HepG2 (cell line): ENCODE measurements around the gene MAGEC1. TPM values are rescaled to one million over a fixed set of nuclear protein-coding genes. Genes with fewer than 3 reads are reported as not detected.

ENCODE experiments used
- ATAC-seq: fragments of 200-7000 bp; cut with Tn5 transposase; 3 replicates; pipeline ENCODE4 v1.9.1; 2020; ENCODE audit warnings: mild to moderate bottlenecking, moderate library complexity
- BruUV-seq: library from RNA; stranded (reverse); fragments of 400-500 nt; replicated peaks from 2 replicates; lab custom pipeline; 2021; lab: Mats Ljungman, UMichigan
- CTCF ChIA-PET: fragments of 300-600 bp; formaldehyde crosslinking; extraction: SDS; loops from one replicate; lab custom pipeline; 2021; ENCODE audit warnings: low total read pairs, inconsistent platforms, low intra/inter-chr PET ratio; lab: Yijun Ruan, JAX
- POLR2A ChIA-PET: fragments of 350-600 bp; sonication (Branson Sonifier 250); formaldehyde crosslinking; loops from one replicate; lab custom pipeline; 2020; ENCODE audit warnings: antibody characterized with exemption, inconsistent platforms; lab: Yijun Ruan, JAX
- DNase-seq: peaks from one replicate; pipeline ENCODE4 v3.0.0-alpha.2; 2015; ENCODE audit warnings: low spot score
- FAIRE-seq: peaks from 3 replicates; lab custom pipeline; 2011; peaks lifted over from hg19 to GRCh38; lab: Jason Lieb, UNC
- H2AFZ ChIP-seq: one replicate; pipeline ENCODE4 v1.6.1; 2011; ENCODE audit warnings: low read length, inconsistent platforms
- H3K27ac ChIP-seq: fragments of 300-600 bp; 3 replicates; pipeline ENCODE4 v1.8.0; 2011; ENCODE audit warnings: mixed run types, mild to moderate bottlenecking, mixed read lengths, low read length, inconsistent platforms; ENCODE audit not compliant: insufficient read depth; ENCODE audit errors: extremely low read length
- H3K27me3 ChIP-seq, 2 experiments: fragments of 200-600 bp in 1 of 2; 2 replicates in 1 of 2; 3 replicates in 1 of 2; pipeline versions ENCODE4 v1.6.0 to v1.8.0; 2011; ENCODE audit warnings: low read length in 2 of 2, mild to moderate bottlenecking in 2 of 2, moderate library complexity in 2 of 2, inconsistent platforms in 1 of 2; ENCODE audit not compliant: insufficient read depth in 2 of 2, control insufficient read depth in 1 of 2
- H3K36me3 ChIP-seq, 2 experiments: fragments of 200-600 bp in 1 of 2; replicated peaks in 1 of 2; 2 replicates in 1 of 2; 3 replicates in 1 of 2; pipeline versions ENCODE4 v1.5.1 to v1.8.0; 2011; ENCODE audit warnings: low read length in 2 of 2, inconsistent platforms in 1 of 2; ENCODE audit not compliant: insufficient read depth in 2 of 2, control insufficient read depth in 1 of 2
- H3K4me1 ChIP-seq: 2 replicates; pipeline ENCODE4 v1.5.1; 2012; ENCODE audit warnings: low read length, inconsistent platforms; ENCODE audit not compliant: insufficient read depth
- H3K4me2 ChIP-seq: 2 replicates; pipeline ENCODE4 v1.6.0; 2011; ENCODE audit warnings: low read depth, low read length, inconsistent platforms
- H3K4me3 ChIP-seq, 3 experiments: fragments of 200-600 bp in 1 of 3; sonication (generic), shearing (Covaris generic) in 1 of 3; replicated peaks in 1 of 3; 2 replicates each; pipeline ENCODE4 v1.5.1; 2011 to 2016; ENCODE audit warnings: low read length in 3 of 3, inconsistent platforms in 2 of 3, low read depth in 2 of 3, mild to moderate bottlenecking in 2 of 3, control low read depth in 1 of 3, mixed read lengths in 1 of 3; ENCODE audit not compliant: insufficient read depth in 1 of 3
- H3K79me2 ChIP-seq: one replicate; pipeline ENCODE4 v1.6.1; 2011; ENCODE audit warnings: low read length, inconsistent platforms; ENCODE audit not compliant: insufficient read depth
- H3K9ac ChIP-seq: 2 replicates; pipeline ENCODE4 v1.6.0; 2011; ENCODE audit warnings: mild to moderate bottlenecking, low read depth, low read length, inconsistent platforms; ENCODE audit not compliant: insufficient read depth
- H3K9me3 ChIP-seq: 2 replicates; pipeline ENCODE4 v1.5.1; 2012; ENCODE audit warnings: mild to moderate bottlenecking, low read length
- H4K20me1 ChIP-seq: 2 replicates; pipeline ENCODE4 v1.6.0; 2011; ENCODE audit warnings: inconsistent platforms, mild to moderate bottlenecking, low read length, moderate library complexity; ENCODE audit not compliant: insufficient read depth
- ATRX ChIP-seq: sonication (generic); formaldehyde crosslinking; IDR thresholded peaks from 2 replicates; pipeline ENCODE4 v1.4.0; 2020; ENCODE audit warnings: missing genetic modification reagents, borderline replicate concordance
- CREB3 ChIP-seq: sonication (generic); formaldehyde crosslinking; IDR thresholded peaks from 2 replicates; pipeline ENCODE4 v1.5.0; 2020; ENCODE audit warnings: missing genetic modification reagents
- GPN1 ChIP-seq: sonication (generic); formaldehyde crosslinking; IDR thresholded peaks from 2 replicates; pipeline ENCODE4 v1.5.1; 2020; ENCODE audit warnings: missing genetic modification reagents, borderline replicate concordance
- HMGA1 ChIP-seq: sonication (generic); formaldehyde crosslinking; conservative IDR thresholded peaks from 2 replicates; pipeline ENCODE4 v1.4.0; 2020; ENCODE audit warnings: missing genetic modification reagents
- LCORL ChIP-seq, 2 experiments: fragments of 450-650 bp in 1 of 2; sonication (generic) in 1 of 2; formaldehyde crosslinking in 1 of 2; IDR thresholded peaks; 2 replicates each; pipeline versions ENCODE4 v1.5.0 to v1.6.1; 2017 to 2020; ENCODE audit warnings: antibody characterized with exemption in 1 of 2, missing genetic modification reagents in 1 of 2
- NR2F6 ChIP-seq, 2 experiments: IDR thresholded peaks; 2 replicates each; pipeline ENCODE4 v1.6.1; 2016; ENCODE audit warnings: antibody characterized with exemption in 1 of 2, mild to moderate bottlenecking in 1 of 2
- TMF1 ChIP-seq: sonication (generic); formaldehyde crosslinking; IDR thresholded peaks from 2 replicates; pipeline ENCODE4 v1.8.1; 2022; ENCODE audit warnings: low read depth, missing genetic modification reagents
- ZBTB43 ChIP-seq: sonication (generic); formaldehyde crosslinking; conservative IDR thresholded peaks from 2 replicates; pipeline ENCODE4 v1.4.0; 2020; ENCODE audit warnings: missing genetic modification reagents
- ZNF18 ChIP-seq: sonication (generic); formaldehyde crosslinking; IDR thresholded peaks from 2 replicates; pipeline ENCODE4 v1.8.0; 2022; ENCODE audit warnings: mild to moderate bottlenecking, missing genetic modification reagents; ENCODE audit not compliant: insufficient replicate concordance
- WGBS: methylation state at CpG from one replicate; pipeline ENCODE4 v1.1.6; 2017; ENCODE audit warnings: low lambda C conversion rate; 5-methylcytosine and 5-hydroxymethylcytosine counted together
- in situ Hi-C: cut with HindIII; loops from 2 replicates; pipeline ENCODE4 v1.10.0; 2017; ENCODE audit warnings: low pct_unique_long_range_greater_than_20kb; ENCODE audit not compliant: extremely low pct_ligation_motif_present
- intact Hi-C: fragments of 100-400 bp; cut with micrococcal nuclease; formaldehyde crosslinking; loops from one replicate; pipeline ENCODE4 v1.10.0; 2022; ENCODE audit not compliant: unreplicated experiment
- polyA plus RNA-seq, 8 experiments: library from polyadenylated mRNA; depleted of rRNA in 3 of 8; stranded (reverse) in 7 of 8; unstranded in 1 of 8; fragments of >200 nt; fragmentation: Illumina TruSeq in 4 of 8; extraction: Trizol in 4 of 8; gene quantifications; 2 replicates each; pipeline versions ENCODE4 v1.2.1 to v1.2.3, GENCODE V29; 2011 to 2016; ENCODE audit warnings: low read depth in 4 of 8, missing spikeins in 1 of 8, mixed read lengths in 1 of 8; ENCODE audit not compliant: insufficient read depth in 1 of 8
- total RNA-seq, 5 experiments: library from RNA; depleted of rRNA; stranded (reverse); fragments of >200 nt; fragmentation: Illumina TruSeq; extraction: Trizol; gene quantifications; 2 replicates each; pipeline ENCODE4 v1.2.3, GENCODE V29; 2016; ENCODE audit warnings: low read depth in 1 of 5
- TF ChIP-seq, protein P1 (sequence below): sonication (generic); formaldehyde crosslinking; IDR thresholded peaks from 2 replicates; pipeline ENCODE4 v1.5.1; 2020; ENCODE audit warnings: mild to moderate bottlenecking, missing genetic modification reagents, borderline replicate concordance
- TF ChIP-seq, protein P2 (sequence below): sonication (generic); formaldehyde crosslinking; IDR thresholded peaks from 2 replicates; pipeline ENCODE4 v1.4.0; 2020; ENCODE audit warnings: mild to moderate bottlenecking, missing genetic modification reagents

The MAGEC1 gene
- total and polyA plus RNA-seq, 2 of the 13 experiments (the other 11 are each of a cell fraction or from before 2014, with no cell fraction given): not detected

GRCh38 chrX:141934059-141934641 lies 30.5 kb downstream of the MAGEC1 start:
- no TSS peak for BruUV-seq
- Histone ChIP-seq H3K36me3 (no peaks in the 10 kb centered on the region), H3K4me1 (no peaks in the 10 kb centered on the region), H3K4me3 (no peak overlapping the region), H3K9ac (no peak overlapping the region), H3K27me3 (no peaks in the 10 kb centered on the region), H2AFZ (no peak overlapping the region), H4K20me1 (no peaks in the 10 kb centered on the region), H3K9me3 (peaks cover 24% of the 10 kb centered on the region), H3K79me2 (no peaks in the 10 kb centered on the region), H3K27ac (no peak overlapping the region), H3K4me2 (no peak overlapping the region)
- intact Hi-C loops: no loop called here
- in situ Hi-C loops: no loop called here
- FAIRE-seq: no peak
- ChIA-PET CTCF (no interaction called here), POLR2A (no interaction called here)
- ATAC-seq: no peak
- no peak for DNase-seq
- WGBS: 0% methylated on average over 2 of the region's 2 CpGs
- no peak for TF ChIP-seq ZBTB43 (CRISPR knock-in tag)
- TF ChIP-seq CREB3 (CRISPR knock-in tag): no peak
- TF ChIP-seq TMF1 (CRISPR knock-in tag): no peak
- no peak for TF ChIP-seq HMGA1 (CRISPR knock-in tag)
- no peak for TF ChIP-seq LCORL (IDR thresholded peaks at IDR 0.05)
- TF ChIP-seq LCORL (CRISPR knock-in tag; IDR thresholded peaks at IDR 0.05): no peak
- no peak for TF ChIP-seq ZNF18 (CRISPR knock-in tag)
- TF ChIP-seq NR2F6 (IDR thresholded peaks at IDR 0.05): no peak
- no peak for TF ChIP-seq NR2F6 (CRISPR knock-in tag; IDR thresholded peaks at IDR 0.05)
- no peak for TF ChIP-seq GPN1 (CRISPR knock-in tag)
- TF ChIP-seq ATRX (CRISPR knock-in tag): no peak
- TF ChIP-seq, protein P1, sequence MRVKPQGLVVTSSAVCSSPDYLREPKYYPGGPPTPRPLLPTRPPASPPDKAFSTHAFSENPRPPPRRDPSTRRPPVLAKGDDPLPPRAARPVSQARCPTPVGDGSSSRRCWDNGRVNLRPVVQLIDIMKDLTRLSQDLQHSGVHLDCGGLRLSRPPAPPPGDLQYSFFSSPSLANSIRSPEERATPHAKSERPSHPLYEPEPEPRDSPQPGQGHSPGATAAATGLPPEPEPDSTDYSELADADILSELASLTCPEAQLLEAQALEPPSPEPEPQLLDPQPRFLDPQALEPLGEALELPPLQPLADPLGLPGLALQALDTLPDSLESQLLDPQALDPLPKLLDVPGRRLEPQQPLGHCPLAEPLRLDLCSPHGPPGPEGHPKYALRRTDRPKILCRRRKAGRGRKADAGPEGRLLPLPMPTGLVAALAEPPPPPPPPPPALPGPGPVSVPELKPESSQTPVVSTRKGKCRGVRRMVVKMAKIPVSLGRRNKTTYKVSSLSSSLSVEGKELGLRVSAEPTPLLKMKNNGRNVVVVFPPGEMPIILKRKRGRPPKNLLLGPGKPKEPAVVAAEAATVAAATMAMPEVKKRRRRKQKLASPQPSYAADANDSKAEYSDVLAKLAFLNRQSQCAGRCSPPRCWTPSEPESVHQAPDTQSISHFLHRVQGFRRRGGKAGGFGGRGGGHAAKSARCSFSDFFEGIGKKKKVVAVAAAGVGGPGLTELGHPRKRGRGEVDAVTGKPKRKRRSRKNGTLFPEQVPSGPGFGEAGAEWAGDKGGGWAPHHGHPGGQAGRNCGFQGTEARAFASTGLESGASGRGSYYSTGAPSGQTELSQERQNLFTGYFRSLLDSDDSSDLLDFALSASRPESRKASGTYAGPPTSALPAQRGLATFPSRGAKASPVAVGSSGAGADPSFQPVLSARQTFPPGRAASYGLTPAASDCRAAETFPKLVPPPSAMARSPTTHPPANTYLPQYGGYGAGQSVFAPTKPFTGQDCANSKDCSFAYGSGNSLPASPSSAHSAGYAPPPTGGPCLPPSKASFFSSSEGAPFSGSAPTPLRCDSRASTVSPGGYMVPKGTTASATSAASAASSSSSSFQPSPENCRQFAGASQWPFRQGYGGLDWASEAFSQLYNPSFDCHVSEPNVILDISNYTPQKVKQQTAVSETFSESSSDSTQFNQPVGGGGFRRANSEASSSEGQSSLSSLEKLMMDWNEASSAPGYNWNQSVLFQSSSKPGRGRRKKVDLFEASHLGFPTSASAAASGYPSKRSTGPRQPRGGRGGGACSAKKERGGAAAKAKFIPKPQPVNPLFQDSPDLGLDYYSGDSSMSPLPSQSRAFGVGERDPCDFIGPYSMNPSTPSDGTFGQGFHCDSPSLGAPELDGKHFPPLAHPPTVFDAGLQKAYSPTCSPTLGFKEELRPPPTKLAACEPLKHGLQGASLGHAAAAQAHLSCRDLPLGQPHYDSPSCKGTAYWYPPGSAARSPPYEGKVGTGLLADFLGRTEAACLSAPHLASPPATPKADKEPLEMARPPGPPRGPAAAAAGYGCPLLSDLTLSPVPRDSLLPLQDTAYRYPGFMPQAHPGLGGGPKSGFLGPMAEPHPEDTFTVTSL (CRISPR knock-in tag): no peak
- TF ChIP-seq, protein P2, sequence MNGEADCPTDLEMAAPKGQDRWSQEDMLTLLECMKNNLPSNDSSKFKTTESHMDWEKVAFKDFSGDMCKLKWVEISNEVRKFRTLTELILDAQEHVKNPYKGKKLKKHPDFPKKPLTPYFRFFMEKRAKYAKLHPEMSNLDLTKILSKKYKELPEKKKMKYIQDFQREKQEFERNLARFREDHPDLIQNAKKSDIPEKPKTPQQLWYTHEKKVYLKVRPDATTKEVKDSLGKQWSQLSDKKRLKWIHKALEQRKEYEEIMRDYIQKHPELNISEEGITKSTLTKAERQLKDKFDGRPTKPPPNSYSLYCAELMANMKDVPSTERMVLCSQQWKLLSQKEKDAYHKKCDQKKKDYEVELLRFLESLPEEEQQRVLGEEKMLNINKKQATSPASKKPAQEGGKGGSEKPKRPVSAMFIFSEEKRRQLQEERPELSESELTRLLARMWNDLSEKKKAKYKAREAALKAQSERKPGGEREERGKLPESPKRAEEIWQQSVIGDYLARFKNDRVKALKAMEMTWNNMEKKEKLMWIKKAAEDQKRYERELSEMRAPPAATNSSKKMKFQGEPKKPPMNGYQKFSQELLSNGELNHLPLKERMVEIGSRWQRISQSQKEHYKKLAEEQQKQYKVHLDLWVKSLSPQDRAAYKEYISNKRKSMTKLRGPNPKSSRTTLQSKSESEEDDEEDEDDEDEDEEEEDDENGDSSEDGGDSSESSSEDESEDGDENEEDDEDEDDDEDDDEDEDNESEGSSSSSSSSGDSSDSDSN (CRISPR knock-in tag): no peak
